ENCODE data around the gene PLEKHG7. TPM values are rescaled to one million over a fixed set of nuclear protein-coding genes. Genes with fewer than 3 reads are reported as not detected.
"Not testable (repeated sequence)": the region's sequence is repeated elsewhere in the genome, so short reads cannot be mapped to it uniquely, and the experiment has no call there.

Gene PLEKHG7
- total RNA-seq, 2 experiments from 2014 or later = not detected

DNA sequence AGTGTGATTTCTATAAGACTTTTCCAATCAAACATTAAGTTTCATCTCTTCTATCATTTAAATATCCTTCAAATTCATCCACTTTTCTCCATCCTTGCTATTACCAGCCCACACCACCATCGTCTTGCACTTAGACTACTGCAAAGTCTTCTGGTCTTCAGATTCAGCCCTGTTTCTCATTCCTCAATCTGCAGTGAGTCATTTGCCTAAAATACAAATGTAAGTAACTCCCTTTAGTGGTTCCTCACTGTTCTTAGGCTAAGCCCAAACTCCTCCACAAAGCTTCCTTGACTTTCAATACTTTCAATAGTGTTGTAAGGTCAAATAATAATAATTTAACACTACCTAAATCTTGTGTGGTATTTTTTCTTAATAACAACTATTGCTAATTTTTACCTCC is 83.3 kb downstream of the PLEKHG7 start:
- Mint-ChIP-seq H3K36me3 (peaks cover 13% of the 10 kb centered on the region), H3K27me3 (no peaks in the 10 kb centered on the region), H3K9me3 (no peaks in the 10 kb centered on the region), H3K27ac (no peak overlapping the region), H3K4me1 (ENCODE audit: low read depth) (no peaks in the 10 kb centered on the region), H3K4me3 (no peak overlapping the region)
- ChIA-PET POLR2A (no interaction called here), CTCF (interaction anchor here (0.6 to 4.8 kb wide), 11 partner anchors 10 to 1316 kb away, joined by 3 to 23 read pairs (median 4); no protein-coding TSS in a partner anchor)
- intact Hi-C loops (cut with micrococcal nuclease) = no loop called here
- no peak for DNase-seq

DNA sequence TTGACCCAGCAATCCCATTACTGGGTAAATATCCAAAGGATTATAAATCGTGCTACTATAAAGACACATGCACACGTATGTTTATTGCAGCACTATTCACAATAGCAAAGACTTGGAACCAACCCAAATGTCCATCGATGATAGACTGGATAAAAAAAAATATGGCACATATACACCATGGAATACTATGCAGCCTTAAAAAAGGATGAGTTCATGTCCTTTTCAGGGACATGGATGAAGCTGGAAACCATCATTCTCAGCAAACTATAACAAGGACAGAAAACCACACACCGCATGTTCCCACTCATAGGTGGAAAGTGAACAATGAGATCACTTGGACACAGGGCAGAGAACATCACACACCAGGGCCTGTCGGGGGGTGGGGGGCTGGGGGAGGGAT is 91.6 kb downstream of the PLEKHG7 start:
- H3K27ac Mint-ChIP-seq; H3K27me3 Mint-ChIP-seq; H3K4me1 Mint-ChIP-seq (ENCODE audit: low read depth); POLR2A ChIA-PET; CTCF ChIA-PET; H3K4me3 Mint-ChIP-seq; intact Hi-C loops (cut with micrococcal nuclease); DNase-seq: not testable (repeated sequence)
- Mint-ChIP-seq H3K36me3 (peaks cover 51% of the 10 kb centered on the region), H3K9me3 (peaks cover 20% of the 10 kb centered on the region)

DNA sequence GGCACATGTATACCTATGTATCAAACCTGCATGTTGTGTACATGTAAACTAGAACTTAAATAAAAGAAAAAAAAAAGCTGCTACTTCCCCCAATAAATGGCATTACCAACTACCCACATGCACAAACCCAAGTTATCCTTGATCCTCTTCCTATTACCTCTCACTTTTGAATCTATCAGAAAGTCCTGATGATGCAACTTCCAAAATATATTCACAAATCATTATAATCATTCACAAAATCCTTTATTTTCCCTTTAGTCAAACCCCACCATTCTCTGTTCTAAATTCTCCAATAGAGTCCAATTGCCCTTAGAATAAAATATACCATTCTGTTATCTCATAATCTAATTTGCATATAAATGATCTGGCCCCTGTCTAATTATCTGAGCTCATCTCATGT is 92.0 kb downstream of the PLEKHG7 start:
- CTCF ChIA-PET = interaction anchor here (0.9 kb wide), 1 partner anchor 37 kb away, joined by 3 read pairs; no protein-coding TSS in a partner anchor
- Mint-ChIP-seq H3K9me3 (peaks cover 20% of the 10 kb centered on the region), H3K4me3 (no peak overlapping the region), H3K27ac (no peak overlapping the region), H3K4me1 (ENCODE audit: low read depth) (no peaks in the 10 kb centered on the region), H3K36me3 (peaks cover 50% of the 10 kb centered on the region), H3K27me3 (no peaks in the 10 kb centered on the region)
- intact Hi-C loops (cut with micrococcal nuclease) = no loop called here
- DNase-seq = no peak
- POLR2A ChIA-PET = no interaction called here

GRCh38 chr12:92796650-92797049 is 93.9 kb downstream of the PLEKHG7 start:
- Mint-ChIP-seq H3K27me3 (no peaks in the 10 kb centered on the region), H3K9me3 (peaks cover 14% of the 10 kb centered on the region), H3K4me1 (ENCODE audit: low read depth) (no peaks in the 10 kb centered on the region), H3K36me3 (peaks cover 41% of the 10 kb centered on the region), H3K27ac (no peak overlapping the region), H3K4me3 (no peak overlapping the region)
- ChIA-PET POLR2A (no interaction called here), CTCF (interaction anchor here (1.1 kb wide), 1 partner anchor 11 kb away, joined by 3 read pairs; no protein-coding TSS in a partner anchor)
- DNase-seq = no peak
- intact Hi-C loops (cut with micrococcal nuclease) = no loop called here

DNA sequence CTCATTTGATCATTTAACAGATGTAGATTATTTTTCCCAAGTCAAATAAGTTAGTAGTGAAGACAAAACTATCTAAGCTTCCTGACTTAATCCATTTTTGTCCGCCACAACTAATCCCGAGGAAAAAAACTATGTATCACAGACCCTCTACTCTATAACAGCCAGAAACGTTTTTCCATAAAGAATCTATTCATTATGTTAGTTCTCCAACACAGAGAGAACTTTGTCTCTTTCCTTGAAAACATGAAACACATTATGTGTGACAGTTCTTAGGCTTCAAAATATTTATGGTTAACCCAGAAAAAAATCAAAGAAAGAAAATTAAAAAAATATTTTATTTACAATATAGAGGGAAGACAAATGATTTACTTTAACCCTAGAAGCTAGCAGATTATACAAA is 100.1 kb downstream of the PLEKHG7 start:
- H3K27me3 Mint-ChIP-seq = no peaks in the 10 kb centered on the region
- no peaks in the 10 kb centered on the region for H3K4me1 Mint-ChIP-seq (ENCODE audit: low read depth)
- no peak for DNase-seq
- ChIA-PET CTCF (no interaction called here), POLR2A (no interaction called here)
- H3K27ac Mint-ChIP-seq = no peak overlapping the region
- peaks cover 6% of the 10 kb centered on the region for H3K9me3 Mint-ChIP-seq
- H3K4me3 Mint-ChIP-seq = no peak overlapping the region
- H3K36me3 Mint-ChIP-seq = peaks cover 39% of the 10 kb centered on the region
- intact Hi-C loops (cut with micrococcal nuclease) = no loop called here

DNA sequence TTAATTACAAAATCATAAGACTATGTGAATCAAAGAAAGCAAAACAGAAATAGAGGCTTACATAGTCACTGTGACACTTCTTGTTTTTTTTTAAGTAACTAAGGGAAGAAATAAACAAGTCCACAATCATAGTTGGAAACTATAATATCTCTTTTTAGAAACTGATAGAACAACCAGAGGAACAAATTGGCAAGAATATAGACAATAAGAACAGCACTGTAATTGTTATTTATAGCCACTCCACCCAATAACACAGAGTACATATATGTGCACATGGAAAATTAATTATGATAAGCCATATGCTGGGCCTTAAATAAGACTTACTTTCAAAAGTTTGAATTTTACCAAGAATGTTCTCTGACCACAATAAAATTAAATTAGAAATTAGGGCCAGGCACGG is 101.1 kb downstream of the PLEKHG7 start:
- H3K9me3 Mint-ChIP-seq = peaks cover 6% of the 10 kb centered on the region
- intact Hi-C loops (cut with micrococcal nuclease) = no loop called here
- CTCF ChIA-PET = no interaction called here
- no peak overlapping the region for H3K27ac Mint-ChIP-seq
- H3K4me1 Mint-ChIP-seq (ENCODE audit: low read depth) = no peaks in the 10 kb centered on the region
- no peak for DNase-seq
- POLR2A ChIA-PET = no interaction called here
- no peak overlapping the region for H3K4me3 Mint-ChIP-seq
- H3K27me3 Mint-ChIP-seq = no peaks in the 10 kb centered on the region
- H3K36me3 Mint-ChIP-seq = peaks cover 43% of the 10 kb centered on the region

- POLR2A ChIA-PET = no interaction called here
- H3K36me3 Mint-ChIP-seq = peaks cover 40% of the 10 kb centered on the region
- H3K27ac Mint-ChIP-seq = no peak overlapping the region
Measured at GRCh38 chr12:92810370-92810769, 107.6 kb downstream of the PLEKHG7 start.

DNA sequence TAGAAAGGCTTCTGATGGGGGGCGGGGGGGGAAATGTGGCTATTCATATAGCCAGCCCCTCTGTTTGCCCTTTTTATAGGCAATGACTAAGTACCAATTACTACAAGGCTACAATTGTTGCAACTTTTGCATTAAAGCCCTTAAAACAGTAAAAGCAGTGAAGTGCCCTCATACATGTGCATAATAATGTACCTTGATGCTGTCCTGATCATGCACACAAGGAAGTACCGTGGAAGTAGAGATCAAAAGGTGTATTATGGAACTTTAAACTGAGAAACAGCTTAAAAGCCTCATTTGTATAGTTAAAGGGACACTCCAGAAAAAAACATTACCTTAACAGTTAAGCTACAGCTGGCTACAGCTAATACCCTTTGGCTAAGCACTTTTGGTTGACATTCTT is 111.8 kb downstream of the PLEKHG7 start:
- Mint-ChIP-seq H3K4me3 (no peak overlapping the region), H3K36me3 (peaks cover 16% of the 10 kb centered on the region), H3K9me3 (no peaks in the 10 kb centered on the region), H3K4me1 (ENCODE audit: low read depth) (no peaks in the 10 kb centered on the region), H3K27ac (no peak overlapping the region), H3K27me3 (no peaks in the 10 kb centered on the region)
- ChIA-PET CTCF (no interaction called here), POLR2A (no interaction called here)
- intact Hi-C loops (cut with micrococcal nuclease) = no loop called here
- DNase-seq = no peak

More at GRCh38 chr12:92810370-92810769, 107.6 kb downstream of the PLEKHG7 start:
- H3K27me3 Mint-ChIP-seq = no peaks in the 10 kb centered on the region
- no peak overlapping the region for H3K4me3 Mint-ChIP-seq
- peaks cover 6% of the 10 kb centered on the region for H3K9me3 Mint-ChIP-seq
- CTCF ChIA-PET = interaction anchor here (0.6 kb wide), 1 partner anchor 99 kb away, joined by 3 read pairs; no protein-coding TSS in a partner anchor
- H3K4me1 Mint-ChIP-seq (ENCODE audit: low read depth) = no peaks in the 10 kb centered on the region
- no peak for DNase-seq
- intact Hi-C loops (cut with micrococcal nuclease) = no loop called here

DNA sequence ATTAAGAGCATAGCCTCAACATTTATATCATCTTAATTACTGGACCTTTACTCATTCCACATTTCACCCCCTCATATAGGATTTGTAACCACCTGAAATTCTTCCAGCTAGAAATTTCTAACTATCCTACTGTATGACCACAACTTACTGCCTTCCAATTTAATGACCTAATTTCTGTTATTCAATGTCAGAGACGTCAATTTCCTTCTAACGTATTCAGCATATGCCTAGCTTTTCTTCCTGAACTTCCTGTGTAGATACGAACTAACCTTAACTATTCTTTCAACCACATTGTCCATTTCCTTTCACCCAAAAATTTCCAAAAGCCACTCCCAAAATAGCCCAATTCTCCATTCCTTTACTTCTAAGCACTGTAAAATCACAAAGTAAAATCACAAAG is 118.4 kb downstream of the PLEKHG7 start:
- ChIA-PET CTCF (interaction anchor here (0.8 kb wide), 1 partner anchor 10 kb away, joined by 3 read pairs; no protein-coding TSS in a partner anchor), POLR2A (interaction anchor here (0.6 kb wide), 1 partner anchor 82 kb away, joined by 8 read pairs; no protein-coding TSS in a partner anchor)
- Mint-ChIP-seq H3K9me3 (no peaks in the 10 kb centered on the region), H3K4me1 (ENCODE audit: low read depth) (no peaks in the 10 kb centered on the region), H3K27me3 (no peaks in the 10 kb centered on the region), H3K27ac (no peak overlapping the region), H3K4me3 (no peak overlapping the region), H3K36me3 (peaks cover 6% of the 10 kb centered on the region)
- intact Hi-C loops (cut with micrococcal nuclease) = no loop called here
- no peak for DNase-seq

Other genes starting within 250 kb of the PLEKHG7 start
- 10 to 100 TPM; 17.5 to 17.7 TPM for gene EEA1, start 226.3 kb downstream of the PLEKHG7 start, total RNA-seq

All from activated CD4-positive, alpha-beta memory T cell treated with anti-CD3 and anti-CD28 coated beads for 36 hours (primary cell).